Activated CD8-positive, alpha-beta memory T cell treated with anti-CD3 and anti-CD28 coated beads for 1 hour (primary cell): ENCODE results near the gene CELF5.
A peak's percentile ranks its signal among the peaks of the same experiment; 100 is the strongest.
"Not testable (repeated sequence)": the region's sequence is repeated elsewhere in the genome, so short reads cannot be mapped to it uniquely, and the experiment has no call there.

ENCODE experiments used
- DNase-seq, 2 donors: peaks; one replicate each; pipeline ENCODE4 v3.0.0-alpha.2; 2020; ENCODE audit warnings: low read depth in 1 of 2; ENCODE audit errors: extremely low read depth in 1 of 2

CELF5 gene

DNA sequence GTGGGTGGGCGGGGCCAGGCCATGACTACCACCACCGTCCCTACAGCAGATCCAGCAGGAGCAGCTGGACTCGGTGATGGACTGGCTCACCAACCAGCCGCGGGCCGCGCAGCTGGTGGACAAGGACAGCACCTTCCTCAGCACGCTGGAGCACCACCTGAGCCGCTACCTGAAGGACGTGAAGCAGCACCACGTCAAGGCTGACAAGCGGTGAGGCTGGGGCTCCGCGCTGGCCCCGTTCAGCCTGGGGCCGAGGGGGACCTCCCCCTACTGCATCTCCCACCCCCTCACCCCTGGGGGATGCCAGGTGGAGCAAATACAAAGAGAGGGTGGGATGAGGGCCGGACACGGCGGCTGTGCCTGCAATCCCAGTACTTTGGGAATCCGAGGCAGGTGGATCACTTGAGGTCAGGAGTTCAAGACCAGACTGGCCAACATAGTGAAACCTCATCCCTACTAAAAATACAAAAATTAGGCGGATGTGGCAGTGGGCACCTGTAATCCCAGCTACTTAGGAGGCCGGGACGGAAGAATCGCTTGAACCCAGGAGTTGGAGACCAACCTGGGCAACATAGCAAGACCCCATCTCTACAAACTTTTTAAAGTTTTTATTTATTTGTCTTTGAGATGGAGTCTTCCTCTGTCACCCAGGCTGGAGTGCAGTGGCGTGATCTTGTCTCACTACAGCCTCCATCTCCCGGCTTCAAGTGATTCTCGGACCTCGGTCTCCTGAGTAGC is 18.1 kb upstream of the CELF5 start:
- no peak for DNase-seq

DNA sequence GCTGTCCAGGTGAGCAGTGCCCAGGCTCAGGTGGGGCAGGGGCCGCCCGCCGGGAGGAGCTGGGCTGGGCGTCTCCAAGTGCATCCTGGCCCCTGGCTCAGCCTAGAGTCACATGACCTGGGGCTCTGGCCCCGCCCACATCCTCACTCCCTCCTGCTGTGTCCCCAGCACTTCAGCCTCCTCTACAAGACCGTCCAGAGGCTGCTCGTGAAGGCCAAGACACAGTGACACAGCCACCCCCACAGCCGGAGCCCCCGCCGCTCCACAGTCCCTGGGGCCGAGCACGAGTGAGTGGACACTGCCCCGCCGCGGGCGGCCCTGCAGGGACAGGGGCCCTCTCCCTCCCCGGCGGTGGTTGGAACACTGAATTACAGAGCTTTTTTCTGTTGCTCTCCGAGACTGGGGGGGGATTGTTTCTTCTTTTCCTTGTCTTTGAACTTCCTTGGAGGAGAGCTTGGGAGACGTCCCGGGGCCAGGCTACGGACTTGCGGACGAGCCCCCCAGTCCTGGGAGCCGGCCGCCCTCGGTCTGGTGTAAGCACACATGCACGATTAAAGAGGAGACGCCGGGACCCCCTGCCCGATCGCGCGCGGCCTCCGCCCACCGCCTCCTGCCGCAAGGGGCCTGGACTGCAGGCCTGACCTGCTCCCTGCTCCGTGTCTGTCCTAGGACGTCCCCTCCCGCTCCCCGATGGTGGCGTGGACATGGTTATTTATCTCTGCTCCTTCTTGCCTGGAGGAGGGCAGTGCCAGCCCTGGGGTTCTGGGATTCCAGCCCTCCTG is 16.8 kb upstream of the CELF5 start:
- no peak for DNase-seq

DNA sequence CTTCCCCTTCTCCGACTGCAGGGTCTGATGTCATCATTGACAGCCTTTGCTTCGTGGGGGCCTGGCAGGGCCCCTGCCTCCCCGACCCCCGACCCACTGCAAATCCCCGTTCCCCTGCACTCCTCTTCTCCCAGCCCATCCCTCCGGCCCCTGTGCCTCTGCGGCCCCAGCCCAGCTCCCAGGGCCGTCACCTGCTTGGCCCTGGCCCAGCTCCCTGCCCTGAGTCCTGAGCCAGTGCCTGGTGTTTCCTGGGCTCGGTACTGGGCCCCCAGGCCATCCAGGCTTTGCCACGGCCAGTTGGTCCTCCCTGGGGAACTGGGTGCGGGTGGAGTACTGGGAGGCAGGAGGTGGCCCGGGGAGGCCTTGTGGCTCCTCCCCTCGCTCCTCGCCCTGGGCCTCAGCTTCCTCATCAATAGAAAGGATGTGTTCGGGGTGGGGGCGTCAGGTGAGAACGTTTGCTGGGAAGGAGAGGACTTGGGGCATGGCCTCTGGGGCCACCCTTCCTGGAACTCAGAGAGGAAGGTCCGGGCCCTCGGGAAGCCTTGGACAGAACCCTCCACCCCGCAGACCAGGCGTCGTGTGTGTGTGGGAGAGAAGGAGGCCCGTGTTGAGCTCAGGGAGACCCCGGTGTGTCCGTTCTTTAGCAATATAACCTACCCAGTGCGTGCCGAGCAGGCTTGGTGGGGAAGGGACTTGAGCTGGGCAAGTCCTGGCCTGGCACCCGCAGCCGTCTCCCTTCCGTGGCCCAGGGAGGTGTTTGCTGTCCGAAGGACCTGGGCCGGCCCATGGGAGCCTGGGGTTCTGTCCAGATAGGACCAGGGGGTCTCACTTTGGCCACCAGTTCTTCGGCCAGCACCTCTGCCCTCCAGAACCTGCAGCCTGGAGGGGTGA is 15.9 kb upstream of the CELF5 start:
- no peak for DNase-seq

DNA sequence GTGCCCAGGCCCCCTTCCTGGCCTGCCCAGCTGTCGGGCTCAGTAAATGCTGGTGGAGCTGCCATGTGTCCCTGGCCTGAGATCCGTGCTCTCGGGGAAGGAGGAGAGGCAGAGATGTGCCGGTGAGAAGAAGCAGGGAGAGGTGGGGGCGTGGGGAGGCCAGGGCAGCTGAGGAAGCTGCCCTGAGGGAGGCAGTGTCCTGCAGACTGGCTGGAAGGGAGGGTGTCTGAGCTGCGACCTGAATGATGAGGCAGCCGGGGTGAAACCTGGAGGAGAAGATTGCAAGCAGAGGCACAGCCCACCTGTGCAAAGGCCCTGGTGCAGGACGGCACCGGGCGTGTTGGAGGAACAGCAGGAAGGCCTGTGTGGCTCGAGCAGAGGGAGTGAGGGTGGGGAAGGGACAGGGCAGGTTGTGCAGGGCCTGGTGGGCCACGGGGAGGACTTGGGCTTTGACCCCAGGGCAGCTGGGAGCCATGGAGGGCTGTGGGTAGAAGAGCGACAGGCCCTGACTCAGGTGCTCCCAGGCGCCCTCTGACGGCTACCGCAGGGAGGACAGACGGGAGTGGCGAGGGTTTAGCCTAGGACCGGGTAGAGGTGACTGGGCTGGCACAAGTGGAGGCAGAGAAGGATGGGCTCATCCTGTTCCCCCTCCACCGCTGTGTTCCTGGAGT is 14.0 kb upstream of the CELF5 start:
- peak; percentile 9 to 56 for DNase-seq

DNA sequence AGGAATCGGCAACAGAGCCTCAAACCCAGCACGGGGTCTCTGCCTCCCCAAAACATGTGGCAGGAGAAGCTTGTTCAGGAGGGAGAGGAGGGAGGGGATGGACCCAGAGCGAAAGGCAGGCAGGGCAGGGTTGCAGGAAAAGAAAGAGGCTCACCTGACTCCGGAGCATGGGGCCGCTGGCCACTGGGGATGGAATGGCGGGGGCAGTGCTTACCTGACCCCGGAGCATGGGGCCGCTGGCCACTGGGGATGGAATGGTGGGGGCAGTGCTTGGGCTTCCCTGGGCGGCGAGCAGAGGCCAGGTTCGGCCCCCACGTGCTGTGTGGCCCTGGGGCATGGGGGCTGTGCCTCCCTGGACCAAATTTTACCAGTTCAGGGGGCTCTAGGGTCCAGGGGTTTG is 13.3 kb upstream of the CELF5 start:
- DNase-seq: no peak

DNA sequence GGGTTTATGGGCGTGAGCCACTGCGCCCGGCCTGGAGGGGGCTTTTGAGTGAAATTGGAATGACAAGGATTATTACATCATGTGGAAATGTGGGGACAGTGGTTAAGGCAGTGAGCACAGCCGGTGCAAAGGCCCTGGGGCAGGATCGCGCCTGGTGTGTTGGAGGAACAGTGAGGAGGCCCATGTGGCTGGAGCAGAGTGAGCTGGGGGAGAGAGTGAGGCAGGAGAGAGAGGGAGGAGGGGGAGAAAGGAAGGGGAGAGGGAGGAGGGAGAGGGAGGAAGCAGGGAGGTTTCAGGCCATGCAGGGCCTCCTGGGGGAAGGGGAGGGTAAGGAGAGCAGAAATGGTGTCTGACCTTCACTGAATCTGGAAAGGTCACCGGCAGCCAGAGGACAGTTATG is 11.3 kb upstream of the CELF5 start:
- DNase-seq: no peak

DNA sequence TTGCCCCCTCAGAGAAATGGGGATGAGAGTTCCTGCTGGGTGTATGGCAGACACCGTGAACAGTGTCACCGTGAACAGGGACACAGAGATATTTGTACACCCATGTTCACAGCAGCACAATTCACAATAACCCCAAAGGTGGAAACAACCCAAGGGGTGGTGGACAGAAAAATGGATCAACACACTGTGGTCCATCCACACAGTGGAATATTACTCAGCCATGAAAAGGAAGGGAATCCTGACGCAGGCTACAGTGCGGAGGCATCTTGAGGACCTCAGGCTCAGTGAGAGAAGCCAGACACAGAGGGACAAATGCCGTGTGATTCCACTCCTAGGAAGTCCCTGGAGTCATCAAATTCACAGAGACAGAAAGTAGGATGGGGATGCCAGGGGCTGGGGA is 7.6 kb upstream of the CELF5 start:
- DNase-seq: no peak

DNA sequence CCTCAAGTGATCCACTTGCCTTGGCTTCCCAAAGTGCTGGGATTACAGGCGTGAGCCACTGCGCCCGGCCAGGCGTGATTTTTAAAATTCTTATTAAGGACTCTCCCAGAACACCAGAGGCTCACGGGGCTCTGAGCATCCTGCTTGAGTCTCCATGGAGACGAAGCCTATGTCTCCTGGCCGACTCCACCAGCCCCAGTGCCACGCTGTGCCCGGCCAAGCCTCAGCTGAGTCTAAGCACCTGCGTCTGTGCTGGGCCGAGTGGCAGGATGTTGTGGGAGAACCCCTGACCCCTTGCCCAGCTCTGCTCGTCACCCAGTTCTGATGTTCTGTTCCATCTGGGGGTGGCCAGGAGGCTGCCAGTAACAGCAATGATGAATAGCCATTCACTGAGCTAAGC is 3.9 kb upstream of the CELF5 start:
- DNase-seq: no peak

DNA sequence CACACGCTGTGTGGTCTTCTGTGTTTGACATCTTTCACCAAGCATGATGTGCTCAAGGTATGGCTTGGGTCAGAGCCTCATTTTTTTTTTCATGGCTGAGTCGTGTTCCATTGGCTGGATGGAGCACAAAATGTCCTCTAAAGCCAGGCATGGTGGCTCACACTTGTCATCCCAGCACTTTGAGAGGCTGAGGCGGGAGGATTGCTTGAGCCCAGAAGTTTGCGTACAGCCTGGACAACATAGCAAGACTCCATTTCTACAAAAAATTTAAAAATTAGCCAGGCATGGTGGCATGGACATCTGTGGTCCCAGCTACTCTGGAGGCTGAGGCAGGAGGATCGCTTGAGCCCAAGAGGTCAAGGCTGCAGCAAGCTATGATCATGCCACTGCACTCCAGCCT is 2.9 kb upstream of the CELF5 start:
- not testable (repeated sequence) for DNase-seq

DNA sequence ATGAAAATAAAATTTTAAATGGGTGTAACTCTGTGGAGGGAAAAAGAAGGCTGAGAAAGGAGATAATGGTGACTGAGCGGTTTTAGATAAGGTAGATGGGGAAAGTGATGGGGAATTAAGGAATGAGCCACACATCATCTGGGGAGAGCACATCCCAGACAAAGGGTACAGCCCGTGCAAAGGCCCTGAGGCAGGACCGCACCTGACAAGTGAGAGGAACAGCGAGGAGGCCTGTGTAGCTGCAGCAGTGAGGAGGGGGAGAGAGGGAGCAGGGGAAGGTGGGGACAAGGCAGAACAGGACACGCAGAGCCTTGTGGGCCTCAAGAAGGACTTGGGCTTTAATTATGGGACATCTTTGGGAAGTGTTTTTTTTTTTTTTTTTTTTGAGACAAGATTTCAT is 1.8 kb upstream of the CELF5 start:
- no peak for DNase-seq

DNA sequence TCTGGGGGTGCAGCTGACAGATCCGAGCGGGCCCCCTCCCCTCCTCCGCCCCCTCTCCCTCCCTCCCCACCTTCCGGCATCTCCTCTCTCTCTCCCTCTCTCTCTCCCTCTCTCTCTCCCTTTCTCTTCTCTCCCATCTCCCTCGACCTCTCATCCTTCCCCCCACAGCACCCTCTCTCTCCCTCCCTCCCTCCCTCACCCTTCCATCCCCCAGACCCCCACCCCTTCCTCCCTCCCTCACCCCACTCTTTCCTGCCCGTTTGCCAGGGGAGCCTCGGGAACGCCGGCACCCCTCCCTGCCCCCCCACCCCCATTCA is 666 bp downstream of the CELF5 start:
- DNase-seq: no peak

DNA sequence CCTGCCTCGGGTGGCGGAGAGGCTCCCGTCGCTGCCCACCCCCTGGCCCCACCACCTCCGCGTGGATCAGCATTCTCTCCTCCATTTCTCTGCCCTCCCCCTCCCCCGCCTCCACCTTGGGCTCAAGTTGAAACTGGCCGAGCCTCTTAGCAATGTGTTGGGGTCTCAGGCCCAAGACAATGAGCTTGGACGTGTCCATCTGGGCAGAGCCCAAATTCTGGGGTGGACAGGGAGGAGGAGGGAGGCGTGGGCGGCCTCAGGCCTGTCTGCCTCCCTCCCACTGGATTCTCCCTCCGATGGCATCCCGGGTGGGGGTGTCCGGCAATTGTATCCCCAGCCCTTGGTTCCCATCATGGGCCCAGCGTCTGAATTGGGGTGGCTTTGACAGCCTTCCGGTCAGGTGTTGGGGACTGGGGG is 1.2 kb downstream of the CELF5 start:
- no peak for DNase-seq

DNA sequence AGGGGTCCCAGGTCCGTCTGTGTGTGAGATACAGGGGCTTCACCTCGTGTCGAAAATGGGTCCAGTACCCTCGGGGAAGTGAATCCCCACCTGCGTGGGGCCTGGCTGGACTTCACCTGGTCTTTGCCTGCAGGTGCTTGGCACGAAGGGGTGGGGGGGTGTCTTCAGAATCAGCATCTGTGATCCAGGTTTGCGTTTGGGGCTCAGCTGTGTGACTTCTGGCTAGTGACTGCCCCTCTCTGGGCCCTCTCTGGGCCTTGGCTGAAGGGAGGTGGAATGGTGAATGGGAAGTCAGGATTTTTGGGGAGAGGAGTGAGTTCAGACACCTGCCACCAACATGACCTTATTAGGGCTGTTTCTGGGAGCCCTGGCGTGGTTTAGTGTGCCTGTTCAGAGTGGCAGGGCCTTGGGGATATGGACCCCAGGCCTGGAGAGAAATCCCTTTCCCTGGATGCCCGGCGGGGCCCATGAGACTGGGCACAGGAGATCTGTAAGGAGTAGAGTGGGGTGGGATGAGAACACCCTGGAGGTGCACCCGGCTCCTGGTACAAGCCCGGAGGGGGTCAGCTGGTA is 2.7 kb downstream of the CELF5 start:
- DNase-seq: no peak

DNA sequence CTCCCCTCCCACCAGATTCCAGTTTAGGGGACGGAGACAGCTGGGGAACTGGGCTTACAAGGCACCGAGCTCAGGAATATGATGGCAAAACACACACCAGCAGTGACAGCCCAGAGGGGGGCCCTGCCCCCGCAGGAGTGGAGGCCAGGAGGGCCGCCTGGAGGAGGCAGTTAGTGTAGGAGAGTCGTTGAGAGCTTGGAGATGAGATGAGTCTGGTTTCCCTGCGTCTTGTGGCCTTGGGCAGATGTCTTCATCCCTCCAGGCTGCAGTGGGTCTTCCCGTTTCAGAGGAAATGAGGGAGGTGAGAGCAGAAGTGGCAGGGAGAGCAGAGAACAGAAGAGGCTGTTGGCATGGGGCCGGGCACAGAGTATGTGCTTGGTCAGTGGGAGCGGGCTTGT is 4.9 kb downstream of the CELF5 start:
- no peak for DNase-seq

DNA sequence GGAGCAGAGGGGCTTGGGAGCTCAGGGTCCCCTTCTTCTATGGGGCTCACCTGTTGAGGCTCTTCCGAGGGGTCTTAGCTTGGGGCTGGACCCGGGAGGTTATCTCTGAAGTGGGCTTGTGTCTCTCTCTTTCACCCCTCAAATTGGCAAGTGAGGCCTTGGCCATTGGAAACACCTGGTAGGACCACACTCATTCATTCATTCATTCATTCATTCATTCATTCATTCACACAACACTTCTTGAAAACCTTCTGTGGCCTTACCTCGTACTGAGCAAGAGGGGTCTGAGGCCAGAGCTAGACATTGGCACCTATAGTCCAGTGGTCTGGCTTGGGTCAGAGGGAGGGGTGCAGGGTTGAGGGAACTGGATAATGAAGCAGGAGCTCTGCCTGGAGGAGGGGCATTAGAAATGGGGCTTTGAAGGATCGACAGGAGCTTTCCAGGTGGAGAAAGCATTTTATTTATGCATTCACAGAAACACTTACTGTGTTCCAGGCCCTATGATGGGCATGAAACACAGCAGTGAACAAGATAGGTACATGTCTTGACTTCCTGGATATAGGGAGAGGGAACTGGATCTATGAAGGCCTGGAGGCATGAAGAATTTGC is 5.5 kb downstream of the CELF5 start:
- no peak for DNase-seq

DNA sequence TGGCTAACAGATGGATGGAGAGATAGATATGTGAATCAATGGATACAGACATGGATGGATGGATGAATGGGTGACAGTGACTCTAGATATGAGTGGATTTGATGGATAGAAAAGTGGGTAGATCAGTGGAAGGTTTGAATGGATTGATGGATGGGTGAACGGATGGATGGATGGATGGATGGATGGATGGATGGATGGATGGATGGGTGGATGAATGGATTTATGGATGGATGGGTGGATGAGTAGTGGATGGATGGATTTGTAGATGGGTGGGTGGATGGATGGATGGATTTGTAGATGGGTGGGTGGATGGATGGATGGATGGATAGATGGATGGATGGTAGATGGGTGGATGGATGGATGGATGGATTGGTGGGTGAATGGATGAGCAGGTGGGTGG is 6.8 kb downstream of the CELF5 start:
- no peak for DNase-seq

DNA sequence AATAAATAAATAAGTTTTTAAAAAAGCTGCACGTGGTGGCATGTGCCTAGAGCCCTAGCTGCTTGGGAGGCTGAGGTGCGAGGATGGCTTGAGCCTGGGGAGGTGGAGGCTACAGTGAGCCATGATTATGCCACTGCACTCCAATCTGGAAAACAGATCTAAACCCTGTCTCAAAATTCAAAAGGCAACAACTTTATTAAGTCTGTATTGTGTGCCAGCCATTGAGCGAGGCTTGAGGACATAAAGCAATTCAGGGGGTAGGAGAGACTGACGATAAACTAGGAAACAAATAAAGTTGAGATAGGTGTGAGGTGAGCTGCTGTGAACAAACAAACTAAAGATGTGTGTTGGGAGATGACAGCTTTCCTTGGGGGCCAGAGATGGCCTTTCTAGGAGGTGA is 8.7 kb downstream of the CELF5 start:
- no peak for DNase-seq

DNA sequence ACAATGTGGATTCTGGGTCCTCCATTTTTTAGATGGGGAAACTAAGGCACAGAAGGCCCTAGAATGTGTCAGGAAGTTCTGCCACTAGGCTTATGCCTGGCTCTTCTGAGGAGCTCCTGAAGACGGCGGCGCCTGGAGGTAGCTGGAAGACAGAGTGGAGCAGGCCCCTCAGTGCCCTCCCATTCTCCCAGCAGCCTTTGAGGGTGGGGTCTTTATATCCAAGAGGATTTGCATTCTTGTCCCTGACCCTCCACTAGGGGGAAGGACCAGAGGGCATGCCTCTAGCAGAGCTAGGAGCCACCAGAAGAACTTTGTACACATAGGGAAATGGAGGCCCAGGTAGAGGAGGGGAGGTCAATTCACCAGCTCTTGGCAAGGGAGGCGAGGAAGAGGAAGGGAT is 9.4 kb downstream of the CELF5 start:
- DNase-seq: no peak

DNA sequence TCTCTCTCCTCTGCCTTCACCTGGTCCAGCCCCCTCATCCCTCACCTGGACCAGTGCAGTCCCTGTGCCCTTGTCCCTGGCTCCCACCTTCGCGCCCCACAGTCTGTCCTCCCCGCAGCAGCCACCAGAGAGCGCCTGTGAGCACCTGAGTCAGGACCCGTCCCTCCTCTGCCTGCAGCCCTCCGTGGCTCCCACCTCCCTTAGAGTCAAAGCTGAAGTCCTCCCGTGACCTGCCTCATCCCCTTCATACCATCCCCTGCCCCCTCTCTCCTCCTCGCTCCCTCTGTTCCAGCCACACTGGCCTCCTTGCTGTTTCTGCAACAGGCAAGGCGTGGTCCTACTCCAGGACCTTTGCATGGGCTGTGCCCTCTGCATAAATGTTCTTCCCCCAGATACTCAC is 10.3 kb downstream of the CELF5 start:
- no peak for DNase-seq

DNA sequence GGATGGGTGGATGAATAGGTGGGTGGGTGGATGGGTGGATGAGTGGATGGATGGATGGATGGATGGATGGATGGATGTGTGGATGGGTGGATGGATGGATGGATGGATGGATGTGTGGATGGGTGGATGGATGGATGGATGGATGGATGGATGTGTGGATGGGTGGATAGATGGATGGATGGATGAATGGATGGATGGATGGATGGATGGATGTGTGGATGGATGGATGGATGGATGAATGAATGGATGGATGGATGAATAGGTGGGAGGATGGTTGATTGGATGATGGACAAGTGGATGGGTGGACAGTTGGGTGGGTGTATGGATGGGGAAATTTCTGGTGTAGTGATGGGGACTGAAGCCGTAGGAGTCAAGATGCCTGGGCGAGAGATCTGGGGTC is 11.1 kb downstream of the CELF5 start:
- DNase-seq: not testable (repeated sequence)
